ENCODE measurements around the gene ZNF598. TPM values are rescaled to one million over a fixed set of nuclear protein-coding genes. Genes with fewer than 3 reads are reported as not detected.

Gene ZNF598
- total and polyA plus RNA-seq, 2 of the 13 experiments (the other 11 are each of a cell fraction or from before 2014, with no cell fraction given), result 13.5 to 14.2 TPM

GRCh38 chr16:1990351-1991134 lies 19.1 kb downstream of the ZNF598 start (continued):
- TF ChIP-seq TERF1 (CRISPR knock-in tag; IDR thresholded peaks at IDR 0.05) (no peak), RARG (CRISPR knock-in tag; IDR thresholded peaks at IDR 0.05; ENCODE audit: low read depth) (no peak), JARID2 (CRISPR knock-in tag; IDR thresholded peaks at IDR 0.05; ENCODE audit: insufficient replicate concordance) (no peak), ZNF557 (CRISPR knock-in tag; IDR thresholded peaks at IDR 0.05) (no peak), ATF7 (IDR thresholded peaks at IDR 0.05) (peak; percentile 91), ATF7 (CRISPR knock-in tag; IDR thresholded peaks at IDR 0.05) (peak; percentile 87), ZNF530 (CRISPR knock-in tag; IDR thresholded peaks at IDR 0.05; ENCODE audit: low read depth) (no peak), ZNF280B (CRISPR knock-in tag; IDR thresholded peaks at IDR 0.05; ENCODE audit: borderline replicate concordance) (no peak; the same call in 1 of the 2 replicates), ZSCAN20 (CRISPR knock-in tag; IDR thresholded peaks at IDR 0.05; ENCODE audit: borderline replicate concordance) (no peak), LRRFIP1 (CRISPR knock-in tag; conservative IDR thresholded peaks at IDR 0.05) (no peak), ZNF34 (CRISPR knock-in tag; IDR thresholded peaks at IDR 0.05; ENCODE audit: borderline replicate concordance) (no peak), PHF21A (CRISPR knock-in tag; IDR thresholded peaks at IDR 0.05) (no peak), ZNF446 (CRISPR knock-in tag; IDR thresholded peaks at IDR 0.05) (no peak), TOE1 (CRISPR knock-in tag; IDR thresholded peaks at IDR 0.05) (no peak), PRMT3 (CRISPR knock-in tag; IDR thresholded peaks at IDR 0.05; ENCODE audit: borderline replicate concordance, low read depth) (no peak), E2F2 (CRISPR knock-in tag; IDR thresholded peaks at IDR 0.05; ENCODE audit: borderline replicate concordance) (no peak), MLXIP (CRISPR knock-in tag; IDR thresholded peaks at IDR 0.05; ENCODE audit: borderline replicate concordance) (no peak), CBX2 (IDR thresholded peaks at IDR 0.05; ENCODE audit: low read depth, low read length) (no peak), CBX2 (CRISPR knock-in tag; IDR thresholded peaks at IDR 0.05; ENCODE audit: low read depth) (no peak), TARDBP (CRISPR knock-in tag; IDR thresholded peaks at IDR 0.05) (no peak)

Data from HepG2 (cell line).